ENCODE measurements around the gene ERVV-1.

DNA sequence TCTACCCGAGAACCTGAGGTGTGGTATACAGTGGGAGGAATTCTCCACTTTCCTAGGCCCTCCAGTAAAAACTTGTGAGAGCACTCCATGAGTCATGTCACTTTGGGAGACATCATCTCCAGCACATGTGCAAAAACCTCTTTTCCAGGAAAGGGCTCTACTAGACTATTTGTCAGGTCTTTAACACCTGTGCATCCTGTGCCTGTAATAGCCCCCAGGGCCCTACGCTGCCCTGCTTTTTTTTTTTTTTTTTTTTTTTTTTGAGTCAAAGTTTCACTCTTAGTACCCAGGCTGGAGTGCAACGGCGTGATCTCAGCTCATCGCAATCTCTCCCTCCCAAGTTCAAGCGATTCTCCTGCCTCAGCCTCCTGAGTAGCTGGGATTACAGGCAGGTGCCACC lies 1.7 kb upstream of the ERVV-1 start:
- TF ChIP-seq POLR2AphosphoS5 (IDR thresholded peaks at IDR 0.05; ENCODE audit: insufficient read depth in 1 of 2, low read depth in 1 of 2) = no peak
- no peak for TF ChIP-seq POLR2A (IDR thresholded peaks at IDR 0.05)
